K562 (cell line): ENCODE data around the gene NAPEPLD. TPM values are rescaled to one million over a fixed set of nuclear protein-coding genes. Genes with fewer than 3 reads are reported as not detected.

Experiments used
- CTCF ChIP-seq, 3 experiments: IDR thresholded peaks in 2 of 3; conservative IDR thresholded peaks in 1 of 3; 2 replicates each; pipeline ENCODE4 v1.5.1; 2011 to 2012; ENCODE audit warnings: low read length in 3 of 3, mild to moderate bottlenecking in 3 of 3, control low read depth in 2 of 3, improper control_type of control experiment in 1 of 3, inconsistent platforms in 1 of 3, low read depth in 1 of 3, mixed read lengths in 1 of 3, moderate library complexity in 1 of 3; ENCODE audit not compliant: insufficient read depth in 2 of 3
- ZNF318 ChIP-seq, 2 experiments: fragments of 450-650 bp; IDR thresholded peaks; 2 replicates each; pipeline ENCODE4 v1.6.1; 2016; ENCODE audit warnings: mild to moderate bottlenecking in 2 of 2, borderline replicate concordance in 1 of 2, low read depth in 1 of 2, moderate library complexity in 1 of 2
- polyA plus RNA-seq, 8 experiments: library from polyadenylated mRNA; depleted of rRNA in 4 of 8; stranded (reverse) in 5 of 8; unstranded in 3 of 8; fragments of >200 nt; fragmentation: Nextera tagmentation in 2 of 8; fragmentation: Illumina TruSeq in 1 of 8; extraction: Ambion mirVana in 2 of 8; extraction: Trizol in 1 of 8; gene quantifications; 2 replicates each; pipeline versions ENCODE4 v1.2.1 to v1.2.3, GENCODE V29; 2011 to 2014; ENCODE audit warnings: inconsistent platforms in 1 of 8, missing spikeins in 1 of 8
- total RNA-seq, 7 experiments: library from RNA; depleted of rRNA in 6 of 7; stranded (reverse); fragments of >200 nt in 6 of 7; fragmentation: Illumina TruSeq in 2 of 7; extraction: Trizol in 2 of 7; gene quantifications; 2 replicates each; pipeline versions ENCODE4 v1.2.1 to v1.2.3, GENCODE V29; 2011 to 2021; ENCODE audit warnings: low replicate concordance in 1 of 7
- TF ChIP-seq, protein P1 (sequence below), 2 experiments: fragments of 450-650 bp; formaldehyde crosslinking in 1 of 2; IDR thresholded peaks; 2 replicates each; pipeline versions ENCODE4 v1.4.0 to v1.6.1; 2014 to 2020; ENCODE audit warnings: mild to moderate bottlenecking in 2 of 2, borderline replicate concordance in 1 of 2, low read depth in 1 of 2
- TF ChIP-seq, protein P2 (sequence below): fragments of 250-450 bp; sonication (Bioruptor Pico); IDR thresholded peaks from 2 replicates; pipeline ENCODE4 v1.9.0; 2021; ENCODE audit warnings: mild to moderate bottlenecking
- TF ChIP-seq, protein P3 (sequence below), 3 experiments: fragments of 200-800 bp in 1 of 3; sonication (Bioruptor generic) in 1 of 3; sonication (generic) in 1 of 3; formaldehyde crosslinking in 1 of 3; IDR thresholded peaks; 2 replicates each; pipeline versions ENCODE4 v1.6.1 to v1.8.0; 2016 to 2022; ENCODE audit warnings: mild to moderate bottlenecking in 2 of 3, missing compliant biosample characterization in 2 of 3, missing genetic modification characterization in 2 of 3, missing genetic modification reagents in 1 of 3

NAPEPLD gene
- total and polyA plus RNA-seq, 9 of the 15 experiments (the other 6 are each of a cell fraction or from before 2014, with no cell fraction given) = 3.2 to 11.0 (median 7.5) TPM

GRCh38 chr7:103065667-103066066 lies 83.2 kb downstream of the NAPEPLD start (continued):
- TF ChIP-seq CTCF (IDR thresholded peaks at IDR 0.05 in 2 of 3, conservative IDR thresholded peaks at IDR 0.05 in 1 of 3; ENCODE audit: insufficient read depth in 2 of 3, low read depth in 1 of 3, low read length in 3 of 3) = peak; percentile 65 to 83 (median 71)
- TF ChIP-seq, protein P1, sequence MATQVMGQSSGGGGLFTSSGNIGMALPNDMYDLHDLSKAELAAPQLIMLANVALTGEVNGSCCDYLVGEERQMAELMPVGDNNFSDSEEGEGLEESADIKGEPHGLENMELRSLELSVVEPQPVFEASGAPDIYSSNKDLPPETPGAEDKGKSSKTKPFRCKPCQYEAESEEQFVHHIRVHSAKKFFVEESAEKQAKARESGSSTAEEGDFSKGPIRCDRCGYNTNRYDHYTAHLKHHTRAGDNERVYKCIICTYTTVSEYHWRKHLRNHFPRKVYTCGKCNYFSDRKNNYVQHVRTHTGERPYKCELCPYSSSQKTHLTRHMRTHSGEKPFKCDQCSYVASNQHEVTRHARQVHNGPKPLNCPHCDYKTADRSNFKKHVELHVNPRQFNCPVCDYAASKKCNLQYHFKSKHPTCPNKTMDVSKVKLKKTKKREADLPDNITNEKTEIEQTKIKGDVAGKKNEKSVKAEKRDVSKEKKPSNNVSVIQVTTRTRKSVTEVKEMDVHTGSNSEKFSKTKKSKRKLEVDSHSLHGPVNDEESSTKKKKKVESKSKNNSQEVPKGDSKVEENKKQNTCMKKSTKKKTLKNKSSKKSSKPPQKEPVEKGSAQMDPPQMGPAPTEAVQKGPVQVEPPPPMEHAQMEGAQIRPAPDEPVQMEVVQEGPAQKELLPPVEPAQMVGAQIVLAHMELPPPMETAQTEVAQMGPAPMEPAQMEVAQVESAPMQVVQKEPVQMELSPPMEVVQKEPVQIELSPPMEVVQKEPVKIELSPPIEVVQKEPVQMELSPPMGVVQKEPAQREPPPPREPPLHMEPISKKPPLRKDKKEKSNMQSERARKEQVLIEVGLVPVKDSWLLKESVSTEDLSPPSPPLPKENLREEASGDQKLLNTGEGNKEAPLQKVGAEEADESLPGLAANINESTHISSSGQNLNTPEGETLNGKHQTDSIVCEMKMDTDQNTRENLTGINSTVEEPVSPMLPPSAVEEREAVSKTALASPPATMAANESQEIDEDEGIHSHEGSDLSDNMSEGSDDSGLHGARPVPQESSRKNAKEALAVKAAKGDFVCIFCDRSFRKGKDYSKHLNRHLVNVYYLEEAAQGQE (IDR thresholded peaks at IDR 0.05; ENCODE audit: borderline replicate concordance) = peak; percentile 64; the same call in 1 of the 2 replicates
- TF ChIP-seq, protein P1 (CRISPR knock-in tag; IDR thresholded peaks at IDR 0.05; ENCODE audit: low read depth) = no peak
- TF ChIP-seq, protein P2, sequence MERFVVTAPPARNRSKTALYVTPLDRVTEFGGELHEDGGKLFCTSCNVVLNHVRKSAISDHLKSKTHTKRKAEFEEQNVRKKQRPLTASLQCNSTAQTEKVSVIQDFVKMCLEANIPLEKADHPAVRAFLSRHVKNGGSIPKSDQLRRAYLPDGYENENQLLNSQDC = no peak
- TF ChIP-seq, protein P3, sequence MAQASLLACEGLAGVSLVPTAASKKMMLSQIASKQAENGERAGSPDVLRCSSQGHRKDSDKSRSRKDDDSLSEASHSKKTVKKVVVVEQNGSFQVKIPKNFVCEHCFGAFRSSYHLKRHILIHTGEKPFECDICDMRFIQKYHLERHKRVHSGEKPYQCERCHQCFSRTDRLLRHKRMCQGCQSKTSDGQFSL (CRISPR knock-in tag; IDR thresholded peaks at IDR 0.05) = no peak
- TF ChIP-seq, protein P3 (tag; IDR thresholded peaks at IDR 0.05) = no peak
- TF ChIP-seq ZNF318 (IDR thresholded peaks at IDR 0.05; ENCODE audit: borderline replicate concordance in 1 of 2, low read depth in 1 of 2) = no peak
